ENCODE measurements around the gene DDRGK1.

Gene DDRGK1

DNA sequence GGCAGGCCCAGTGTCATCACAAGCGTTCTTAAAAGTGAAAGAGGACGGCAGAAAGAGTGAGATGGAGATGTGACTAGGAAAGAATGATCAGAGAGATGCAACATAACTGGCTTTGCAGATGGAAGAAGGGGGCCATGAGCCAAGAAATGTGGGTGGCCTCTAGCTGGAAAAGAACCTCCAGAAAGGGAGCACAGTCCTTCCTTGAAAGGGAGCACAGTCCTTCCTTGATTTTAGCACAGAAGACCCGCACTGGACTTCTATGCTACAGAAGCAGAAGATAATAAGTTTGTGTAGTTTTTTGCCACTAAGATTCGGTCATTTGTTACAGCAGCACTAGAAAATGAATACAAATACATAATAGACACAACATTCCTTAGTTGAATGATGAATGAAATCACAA, 24.2 kb downstream of the DDRGK1 start:
- DNase-seq = no peak

DNA sequence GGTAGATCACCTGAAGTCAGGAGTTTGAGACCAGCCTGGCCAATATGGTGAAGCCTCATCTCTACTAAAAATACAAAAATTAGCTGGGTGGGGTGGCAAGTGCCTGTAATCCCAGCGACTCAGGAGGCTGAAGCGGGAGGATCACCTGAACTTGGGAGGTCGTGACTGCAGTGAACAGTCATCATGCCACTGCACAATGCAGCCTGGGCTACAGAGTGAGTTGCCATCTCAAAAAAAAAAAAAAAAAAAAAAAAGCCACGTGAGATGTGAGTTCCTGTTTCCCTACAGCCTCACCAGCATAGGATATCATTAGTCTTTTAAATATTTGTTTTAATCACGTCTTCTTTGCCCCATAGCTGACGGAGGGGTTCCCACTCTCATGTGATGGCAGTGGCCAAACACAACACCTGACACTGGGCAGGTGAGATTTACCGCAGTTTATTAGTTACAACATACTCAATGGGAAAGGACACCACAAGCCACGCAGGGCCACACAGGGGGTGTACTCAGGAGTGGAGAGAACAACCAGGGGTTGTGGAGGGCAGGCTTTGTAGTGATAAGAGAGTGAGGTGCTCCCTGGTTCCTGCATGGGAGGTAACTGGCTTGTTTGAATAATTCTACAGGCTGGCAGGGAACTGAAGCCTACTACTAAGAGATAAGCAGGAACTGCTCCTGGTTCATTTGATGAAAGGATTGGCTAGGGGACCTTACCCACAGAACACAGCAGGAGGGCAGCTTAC, 26.6 kb downstream of the DDRGK1 start:
- no peak for DNase-seq

DNA sequence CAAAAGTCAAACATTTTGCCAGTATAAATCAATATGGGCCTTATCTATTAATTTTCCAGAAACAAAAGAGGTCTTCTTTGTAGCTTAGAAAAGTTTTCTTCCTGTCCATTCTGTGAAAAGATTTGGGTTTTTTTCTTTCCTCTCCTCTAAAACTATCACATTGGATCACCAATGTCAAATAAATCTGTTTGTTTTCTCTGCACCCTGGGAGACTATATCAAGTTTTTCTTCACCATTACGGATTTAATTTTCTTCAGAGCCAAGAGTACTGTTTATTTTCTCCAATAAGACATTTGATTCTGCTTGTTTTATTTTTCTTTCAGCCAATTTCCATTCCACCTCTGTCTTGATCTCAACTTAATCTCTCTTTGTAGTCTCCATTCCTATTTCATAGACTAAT, 29.2 kb downstream of the DDRGK1 start:
- no peak for DNase-seq

DNA sequence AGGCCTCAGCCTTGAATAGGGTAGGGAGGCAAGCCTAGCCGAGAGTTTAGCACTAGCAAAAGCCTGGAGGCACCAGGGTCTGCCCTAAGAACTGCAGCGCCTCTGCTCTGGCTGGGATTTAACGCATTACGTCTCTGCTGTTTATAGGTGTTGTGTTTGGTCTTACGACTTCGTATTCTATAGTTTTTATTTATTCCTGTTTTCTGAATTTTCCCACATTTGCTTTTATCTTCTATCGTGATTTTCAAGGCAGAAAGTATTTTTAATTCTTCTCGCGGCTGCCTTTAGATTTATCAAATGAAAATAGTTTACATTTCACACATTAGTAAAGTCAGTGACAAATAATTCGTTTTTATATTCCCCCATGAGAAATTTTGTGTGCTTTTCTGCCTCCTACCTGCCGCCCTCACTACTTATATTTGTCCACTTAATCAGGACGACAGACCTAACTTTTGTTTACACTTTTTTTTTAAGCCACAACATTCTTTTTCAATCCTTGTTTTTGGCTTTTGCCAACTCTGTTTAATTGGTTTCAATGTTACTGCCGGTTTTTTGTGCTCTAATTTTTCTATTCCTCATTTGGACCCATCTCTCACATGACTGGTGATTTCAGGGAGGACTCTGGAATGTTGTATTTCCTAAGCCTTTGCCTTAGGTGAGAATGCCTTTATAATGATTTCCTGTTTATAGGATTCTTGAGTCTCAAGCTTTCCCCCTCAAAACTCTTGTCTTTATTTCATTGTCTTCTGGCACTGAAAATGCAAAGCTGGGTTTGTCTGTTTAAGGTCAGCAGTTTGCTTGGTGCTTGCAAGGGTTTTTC, 29.8 kb downstream of the DDRGK1 start:
- peak; percentile 29 for DNase-seq

DNA sequence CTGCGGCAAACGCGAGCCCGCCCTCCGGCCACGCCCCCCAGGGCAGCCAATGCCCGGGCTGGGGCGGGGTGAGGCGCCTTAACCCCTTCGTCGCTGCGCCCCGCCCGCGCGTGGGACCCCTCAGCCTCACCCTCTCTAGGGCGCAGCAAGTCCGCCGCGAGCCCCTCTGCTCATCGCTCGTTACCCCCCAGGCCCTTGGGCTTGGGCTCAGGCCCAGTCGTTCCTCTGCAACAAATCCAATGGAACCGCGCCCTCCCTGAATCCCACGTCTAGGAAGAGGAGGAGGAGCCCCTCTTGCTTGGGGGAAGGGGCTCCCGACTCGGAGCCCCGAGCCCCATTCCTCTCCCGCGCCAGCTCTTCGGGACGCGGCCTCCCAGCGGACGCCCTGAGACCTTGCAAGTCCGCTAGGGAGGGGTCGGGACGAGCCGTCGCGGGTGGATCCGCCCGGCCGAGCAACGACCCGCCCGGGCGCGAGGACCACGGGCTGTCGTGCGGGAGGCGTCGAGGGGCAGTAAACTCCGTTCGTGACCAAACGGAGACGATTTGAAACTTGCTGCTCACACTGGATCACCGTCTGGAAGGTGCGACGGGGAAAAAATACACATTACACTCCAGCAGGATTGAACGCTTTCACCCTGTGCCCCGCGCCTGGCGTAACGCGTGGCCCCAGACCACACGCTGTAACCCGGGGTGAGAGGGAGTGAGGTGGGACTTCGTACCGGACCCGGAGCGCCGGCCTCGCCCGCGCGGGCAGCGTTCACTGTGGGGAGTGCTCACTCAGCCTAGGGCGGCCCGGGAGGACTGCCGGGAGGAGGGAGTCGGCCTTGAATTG, 30.7 kb downstream of the DDRGK1 start:
- peak; percentile 70 for DNase-seq

DNA sequence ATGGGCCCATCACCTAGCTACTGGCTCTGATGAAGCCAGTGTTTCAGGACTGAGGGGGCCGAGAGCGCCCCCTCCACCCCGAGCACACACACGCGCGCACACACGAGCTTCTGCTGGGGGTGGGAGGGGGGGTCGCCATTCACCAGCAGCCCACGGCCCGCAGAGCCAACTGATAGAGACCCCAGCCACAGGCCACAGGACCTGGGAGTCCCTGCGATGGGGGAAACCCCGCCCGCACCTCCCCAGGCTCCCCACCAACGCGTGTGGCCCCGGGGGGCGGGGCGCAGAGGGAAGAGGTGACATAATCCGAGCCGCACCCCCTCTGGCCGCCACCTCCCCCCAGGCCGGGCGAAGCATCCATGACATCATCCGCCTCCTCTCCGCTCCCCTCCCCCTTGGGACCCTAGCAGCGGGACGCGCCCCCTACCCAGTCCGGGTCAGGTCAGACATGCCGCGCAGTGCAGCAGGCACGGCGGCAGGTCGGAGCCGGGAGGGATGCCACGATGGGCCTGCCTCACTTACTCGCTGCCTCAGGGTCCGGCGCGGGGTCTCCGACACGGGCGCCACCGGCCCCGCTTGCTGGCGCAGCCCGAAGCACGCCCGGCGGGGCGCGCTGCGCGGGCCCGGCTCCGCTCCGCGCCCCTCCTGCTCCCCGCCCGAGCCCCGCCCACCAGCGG, 31.4 kb downstream of the DDRGK1 start, which contains the start of gene LZTS3:
LZTS3 (minus strand) TSS at position 617 of the 677 bp plus-strand sequence. CDS start 6,386 bp downstream, outside the sequence.
- DNase-seq = peak; percentile 67

DNA sequence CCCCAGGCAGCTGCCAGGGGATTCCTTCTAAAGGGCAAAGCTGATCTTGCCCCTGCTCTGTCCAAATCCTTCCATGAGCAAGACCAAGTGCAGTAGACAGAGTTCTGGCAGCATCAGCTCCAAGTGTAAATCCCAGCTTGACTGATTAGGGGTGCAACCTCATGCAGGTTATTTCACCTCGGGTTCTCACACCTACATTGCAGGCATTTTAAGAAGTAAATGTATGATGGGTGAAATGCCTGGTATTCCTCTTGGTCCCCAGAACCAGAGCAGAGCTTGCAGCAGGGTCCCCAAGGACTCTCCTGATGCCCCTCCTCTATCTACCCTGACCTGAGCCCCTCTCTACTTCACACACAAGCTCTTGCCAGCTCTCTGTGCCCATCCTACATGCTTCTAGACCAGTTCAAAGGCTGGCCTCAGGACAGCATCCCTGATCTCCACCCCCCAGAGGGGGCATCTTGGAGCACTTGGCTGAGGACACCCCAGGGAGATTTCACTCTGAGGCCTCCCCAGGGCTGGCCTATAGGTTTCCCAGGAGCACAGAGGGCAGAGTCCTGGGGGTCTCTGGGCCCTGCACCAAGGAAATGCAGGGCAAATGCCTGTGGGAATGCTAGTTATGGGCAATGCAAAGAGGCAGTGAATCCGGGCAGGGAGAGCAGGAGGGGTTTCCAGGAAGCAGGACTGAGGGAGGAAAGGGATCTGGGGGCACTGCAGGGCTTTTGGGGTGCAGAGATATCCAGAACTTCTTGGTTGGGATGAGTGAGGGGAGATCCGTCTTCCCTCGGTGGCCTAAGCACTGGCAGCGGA, 32.2 kb downstream of the DDRGK1 start:
- DNase-seq = no peak

DNA sequence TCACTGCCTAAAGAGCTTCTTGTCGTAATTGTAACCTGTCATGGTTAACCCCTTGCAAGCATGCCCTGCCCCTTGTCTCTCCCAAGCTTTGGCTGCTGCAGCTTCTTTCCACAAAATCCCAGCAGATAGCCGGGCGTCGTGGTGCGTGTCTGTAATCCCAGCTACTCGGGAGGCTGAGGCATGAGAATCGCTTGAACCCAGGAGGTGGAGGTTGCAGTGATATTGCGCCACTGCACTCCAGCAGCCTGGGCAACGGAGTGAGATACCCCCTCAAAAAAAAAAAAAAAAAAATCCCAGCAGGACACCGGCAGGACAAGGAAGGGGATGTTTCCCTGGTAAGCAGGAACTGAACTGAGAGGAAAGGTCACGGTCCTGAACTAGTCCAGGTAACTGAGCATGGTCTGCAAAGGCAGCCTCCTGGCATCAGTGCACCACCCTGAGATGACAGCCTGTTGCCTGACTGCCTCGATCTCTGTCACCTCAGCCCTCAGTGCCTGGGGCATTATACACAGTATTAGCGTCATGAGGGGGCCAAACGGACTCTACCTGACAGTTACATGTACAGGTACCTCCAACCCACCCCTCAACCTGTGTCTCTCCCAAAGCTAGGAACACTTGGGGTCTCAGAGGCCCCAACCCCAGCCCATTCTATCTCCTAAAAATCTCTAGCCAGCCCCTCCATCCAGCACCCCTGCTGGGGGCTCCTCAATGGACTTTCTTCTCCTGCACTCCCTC, 32.9 kb downstream of the DDRGK1 start:
- DNase-seq = no peak

DNA sequence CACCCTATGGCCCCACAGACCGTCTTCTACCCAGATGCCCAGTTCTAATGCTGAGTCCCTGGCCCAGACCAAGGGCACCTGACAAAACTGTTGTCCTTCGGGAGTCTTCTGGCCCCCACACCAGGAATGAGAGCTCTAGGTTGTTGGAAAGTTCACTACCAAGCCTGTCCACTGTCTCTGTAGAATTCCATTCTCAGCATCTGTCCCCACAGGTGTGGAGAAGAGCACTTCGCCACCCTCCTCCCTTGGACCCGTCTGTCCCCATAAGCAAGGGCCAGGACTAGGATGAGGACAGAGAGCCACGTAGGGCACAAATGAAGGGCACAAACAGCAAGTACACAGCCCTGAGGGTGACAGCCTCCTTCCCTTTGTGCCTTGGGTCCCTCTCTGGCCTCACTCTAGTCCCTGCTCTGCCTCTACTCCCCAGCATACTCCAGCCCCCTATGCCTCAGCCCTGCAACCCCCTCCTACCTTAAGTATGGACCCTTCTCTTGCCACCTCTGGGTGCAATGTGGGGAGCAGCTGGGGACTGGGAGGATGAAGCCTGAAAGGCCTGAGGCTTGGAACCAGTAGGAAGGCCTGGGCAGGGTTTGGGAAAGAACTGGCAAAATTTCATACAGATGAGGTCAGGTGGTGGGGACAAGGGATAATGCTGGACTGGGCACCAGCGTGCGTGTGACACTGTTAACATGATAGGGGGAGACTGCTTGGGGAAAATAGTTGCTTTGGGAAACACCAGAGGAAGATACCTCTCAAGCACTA, 35.5 kb downstream of the DDRGK1 start:
- DNase-seq = no peak

DNA sequence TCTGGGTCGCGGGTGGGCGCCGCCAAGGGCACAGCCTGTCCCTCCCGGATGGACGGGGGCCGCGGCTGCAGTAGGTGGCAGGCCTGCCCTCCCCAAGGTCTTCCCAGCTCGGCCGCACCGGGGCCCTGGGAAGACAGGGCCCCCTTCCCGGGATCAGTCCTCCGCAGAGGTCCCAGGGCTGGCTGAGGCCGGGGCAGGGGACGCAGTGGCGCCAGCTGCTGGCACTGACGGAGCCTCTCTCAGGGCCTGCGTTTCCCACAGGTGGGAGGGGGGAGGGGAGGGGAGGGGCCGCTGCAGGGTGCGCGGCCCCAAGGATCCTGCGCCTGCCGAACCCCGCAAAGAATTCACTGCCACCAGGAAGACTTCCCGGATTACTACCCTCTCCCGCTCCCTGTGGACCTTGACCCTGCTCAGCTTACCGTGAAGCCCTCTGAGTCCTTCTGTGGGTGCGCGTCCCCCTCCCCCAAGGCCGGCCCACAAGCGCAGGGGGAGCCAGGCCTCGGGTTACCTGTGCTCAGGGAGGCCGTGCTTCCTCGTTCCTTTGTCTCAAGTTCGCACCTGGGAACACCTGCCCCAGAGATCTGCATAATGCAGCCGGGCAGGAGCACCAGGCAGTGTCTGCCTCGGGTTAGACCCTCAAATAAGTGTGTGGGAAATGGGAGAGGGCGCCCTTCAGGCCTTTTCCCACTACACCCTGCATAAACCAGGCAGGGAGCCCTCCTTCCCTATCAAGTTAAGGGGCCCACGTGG, 36.2 kb downstream of the DDRGK1 start:
- DNase-seq = no peak

DNA sequence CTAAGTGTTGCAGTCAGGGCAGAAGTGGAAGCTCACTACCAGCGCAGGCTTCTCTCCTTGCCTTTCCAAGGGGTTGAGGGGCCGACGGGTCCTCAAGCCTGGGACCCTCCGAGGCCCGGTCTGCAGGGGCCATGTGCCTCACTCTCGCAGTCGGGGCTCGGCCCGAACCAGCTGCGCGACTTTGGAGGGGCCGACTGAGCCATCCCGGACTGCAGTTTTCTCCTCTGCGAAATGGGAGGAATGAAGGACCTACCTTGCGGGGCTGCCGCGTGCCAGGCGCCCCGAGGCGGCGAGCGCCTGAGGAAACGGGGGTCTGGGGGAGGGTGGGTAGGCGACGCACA, 36.8 kb downstream of the DDRGK1 start:
- DNase-seq = no peak

DNA sequence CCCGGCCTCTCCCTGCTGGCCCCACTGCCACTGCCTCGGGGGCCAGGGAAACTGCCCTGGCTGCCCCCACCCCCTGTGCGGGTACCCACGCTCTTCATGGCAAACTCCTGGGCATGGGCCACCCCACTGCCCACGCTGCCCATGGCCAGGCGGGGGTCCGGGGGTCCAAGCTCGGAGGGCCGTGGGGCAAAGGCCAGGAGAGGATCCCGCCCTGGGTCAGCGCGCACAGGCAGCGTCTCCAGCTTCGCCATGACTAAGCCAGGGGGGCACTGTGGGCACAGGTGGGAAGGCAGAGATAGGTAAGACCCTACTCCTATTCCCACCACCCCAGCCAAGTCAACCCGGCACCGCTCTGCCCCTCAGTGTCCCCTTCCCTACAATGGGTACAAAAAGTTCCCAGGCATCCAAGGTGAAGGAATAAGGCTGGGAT, 37.6 kb downstream of the DDRGK1 start:
- DNase-seq = no peak

DNA sequence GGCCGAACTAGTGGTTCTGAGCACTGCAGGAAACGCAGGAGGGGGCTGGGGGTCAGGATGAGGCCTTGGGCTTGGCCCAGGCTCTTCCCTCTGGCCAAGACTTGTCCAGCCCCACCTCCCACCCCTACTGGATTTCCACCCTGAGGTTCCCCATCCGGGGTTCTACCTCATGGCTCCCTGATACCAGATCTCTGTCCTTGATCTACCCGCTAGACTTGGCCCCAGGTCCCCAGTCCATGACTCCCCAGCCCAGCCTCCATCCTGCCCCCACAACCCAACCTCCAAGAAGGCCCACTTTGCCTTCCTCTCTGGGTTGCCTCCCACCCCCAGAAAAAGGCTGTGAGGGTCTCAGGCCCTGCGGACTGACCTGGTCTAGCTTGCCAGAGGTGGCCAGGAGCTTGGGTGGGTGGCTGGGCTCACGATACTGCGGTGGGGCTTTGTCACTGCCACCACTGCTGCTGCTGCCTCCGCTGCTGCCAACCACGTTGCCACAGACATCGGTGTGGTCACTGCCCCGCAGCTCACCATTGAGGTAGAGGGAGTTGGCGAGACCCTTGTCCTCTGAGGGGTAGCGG, 38.1 kb downstream of the DDRGK1 start:
- DNase-seq = no peak

DNA sequence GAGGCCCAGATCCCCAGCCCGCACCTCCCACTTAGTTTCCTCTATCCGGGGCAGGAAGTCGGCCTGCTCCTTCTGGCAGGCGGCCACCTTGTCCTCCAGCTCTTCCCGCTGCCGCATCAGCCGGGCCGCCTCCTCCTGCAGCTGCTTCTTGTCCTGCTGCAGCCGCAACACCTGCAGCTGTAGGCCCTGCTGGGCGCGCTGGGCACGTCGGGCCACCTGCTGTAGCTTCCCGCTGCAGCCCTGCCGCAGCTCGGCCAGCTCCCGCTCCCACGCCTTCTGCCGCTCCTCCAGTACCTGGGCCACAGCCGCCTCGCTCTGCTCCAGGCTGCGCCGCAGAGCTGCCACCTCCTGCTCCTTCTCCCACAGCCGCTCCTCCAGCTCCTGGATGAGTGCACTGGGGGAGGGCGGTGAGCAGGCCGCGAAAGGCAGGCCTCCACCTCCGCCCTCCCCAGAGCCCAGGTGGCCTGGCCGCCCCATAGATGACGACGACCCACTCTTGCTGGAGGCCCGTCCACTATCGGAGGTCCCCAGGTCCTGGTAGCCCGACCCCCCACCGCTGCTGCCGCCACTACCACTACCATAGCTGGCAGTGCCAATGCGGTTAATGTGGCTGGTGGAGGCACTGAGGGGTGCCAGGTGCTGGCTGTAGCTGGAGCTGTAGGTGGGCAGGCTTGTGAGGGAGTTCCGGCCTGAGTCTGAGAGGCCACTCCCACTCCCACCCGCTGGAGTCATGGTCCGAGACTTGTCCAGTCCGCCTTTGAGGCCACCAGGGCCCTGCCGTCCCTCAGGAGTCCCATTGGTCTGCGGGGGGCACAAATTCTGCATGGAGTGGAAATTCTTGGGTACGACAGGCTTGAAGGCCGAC, 38.8 kb downstream of the DDRGK1 start:
- DNase-seq = peak; percentile 76

DNA sequence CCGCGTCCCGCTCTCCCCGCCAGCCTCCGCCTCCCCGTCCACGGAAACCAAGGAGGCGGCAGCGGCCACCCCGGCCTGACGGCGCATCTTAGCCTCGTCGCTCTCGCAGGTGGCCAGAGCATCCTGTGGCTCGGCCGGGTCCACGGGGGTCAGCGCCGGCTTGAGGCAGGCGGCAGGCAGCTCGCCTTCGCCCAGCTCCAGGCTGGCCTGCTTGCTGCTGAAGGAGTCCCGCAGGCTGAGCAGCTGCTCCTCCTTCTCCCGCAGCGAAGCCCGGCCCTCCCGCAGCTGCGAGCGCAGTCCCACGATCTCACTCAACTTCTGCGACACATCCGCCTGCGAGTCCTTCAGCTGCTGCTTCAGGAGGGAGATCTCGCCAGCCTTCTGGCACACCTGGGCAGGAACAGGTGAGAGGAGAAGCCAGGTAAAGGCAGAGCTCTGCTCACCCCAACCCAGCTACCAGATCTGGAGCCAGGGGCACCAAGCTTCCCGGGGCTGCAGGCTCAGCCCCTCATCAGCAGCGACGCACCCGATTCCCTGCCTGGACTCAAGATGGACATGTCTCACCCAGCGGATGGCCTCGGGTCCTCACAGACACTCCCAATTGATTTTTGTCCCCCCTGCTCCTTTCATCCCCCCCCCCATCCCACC, 39.6 kb downstream of the DDRGK1 start:
- DNase-seq = no peak

DNA sequence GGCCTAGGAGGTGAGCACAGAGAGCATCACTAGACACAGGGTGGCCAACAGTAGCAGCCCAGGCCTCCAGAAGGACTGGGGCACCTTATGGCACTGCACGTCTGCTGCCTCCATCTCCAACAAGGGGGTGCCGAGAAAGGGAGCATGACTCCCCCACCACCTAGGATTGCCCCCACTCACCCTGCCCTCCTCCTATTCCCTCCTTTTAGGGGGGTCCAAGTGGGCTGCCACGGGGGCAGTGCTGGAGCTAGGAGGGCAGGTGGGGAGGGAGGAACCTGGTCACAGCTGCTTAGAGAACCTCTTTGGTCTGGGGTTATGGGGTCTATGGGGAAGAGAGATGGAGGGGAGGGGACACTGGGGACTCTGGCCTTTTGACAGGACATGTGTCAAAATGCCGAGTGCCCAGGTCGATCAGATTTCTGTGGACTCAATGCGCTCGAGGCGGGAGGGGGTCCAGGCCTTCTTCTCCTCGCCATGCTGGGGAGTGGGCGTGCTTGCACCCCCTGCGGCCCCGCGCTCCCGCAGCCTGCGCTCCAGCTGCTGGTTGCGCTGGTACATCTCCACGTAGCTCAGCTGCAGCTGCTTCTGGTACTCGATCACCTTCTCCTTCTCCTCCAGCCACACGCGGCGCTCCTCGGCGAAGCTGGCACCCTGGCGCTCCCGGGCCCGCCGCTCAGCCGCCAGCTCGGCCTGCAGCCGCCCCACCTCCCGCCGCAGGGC, 40.3 kb downstream of the DDRGK1 start:
- DNase-seq = peak; percentile 3
